Stimulated activated naive B cell treated with anti-CD40 and anti-IgM and Interleukin-4, amounts not matched to agents 10 μg/mL and 1 μg/mL and 100 μg/mL, for 72 hours (primary cell): ENCODE measurements around the gene LPIN1.

Experiments used
- ATAC-seq, 2 donors: fragments of 150-1000 bp; cut with Tn5 transposase; replicated peaks; 2 replicates each; pipeline ENCODE4 v1.10.0; 2021; ENCODE audit warnings: moderate library complexity in 1 of 2
- DNase-seq: peaks from one replicate; pipeline ENCODE4 v3.0.0; 2021
- H3K27ac Mint-ChIP-seq: one replicate; pipeline ENCODE4 v1.8.0; 2022; ENCODE audit warnings: mild to moderate bottlenecking, mixed read lengths
- H3K27me3 Mint-ChIP-seq, 2 donors: one replicate each; pipeline ENCODE4 v1.8.0; 2022; ENCODE audit warnings: mixed read lengths in 2 of 2
- H3K36me3 Mint-ChIP-seq, 2 donors: one replicate each; pipeline ENCODE4 v1.8.0; 2022; ENCODE audit warnings: mixed read lengths in 2 of 2, mild to moderate bottlenecking in 1 of 2
- H3K4me1 Mint-ChIP-seq, 2 donors: one replicate each; pipeline ENCODE4 v1.8.0; 2022; ENCODE audit warnings: mixed read lengths in 2 of 2, mild to moderate bottlenecking in 1 of 2
- H3K4me3 Mint-ChIP-seq, 2 donors: one replicate each; pipeline ENCODE4 v1.8.0; 2022; ENCODE audit warnings: mild to moderate bottlenecking in 2 of 2, mixed read lengths in 2 of 2, moderate library complexity in 1 of 2
- H3K9me3 Mint-ChIP-seq, 2 donors: one replicate each; pipeline ENCODE4 v1.8.0; 2022; ENCODE audit warnings: mixed read lengths in 2 of 2, mild to moderate bottlenecking in 1 of 2

The LPIN1 gene

DNA sequence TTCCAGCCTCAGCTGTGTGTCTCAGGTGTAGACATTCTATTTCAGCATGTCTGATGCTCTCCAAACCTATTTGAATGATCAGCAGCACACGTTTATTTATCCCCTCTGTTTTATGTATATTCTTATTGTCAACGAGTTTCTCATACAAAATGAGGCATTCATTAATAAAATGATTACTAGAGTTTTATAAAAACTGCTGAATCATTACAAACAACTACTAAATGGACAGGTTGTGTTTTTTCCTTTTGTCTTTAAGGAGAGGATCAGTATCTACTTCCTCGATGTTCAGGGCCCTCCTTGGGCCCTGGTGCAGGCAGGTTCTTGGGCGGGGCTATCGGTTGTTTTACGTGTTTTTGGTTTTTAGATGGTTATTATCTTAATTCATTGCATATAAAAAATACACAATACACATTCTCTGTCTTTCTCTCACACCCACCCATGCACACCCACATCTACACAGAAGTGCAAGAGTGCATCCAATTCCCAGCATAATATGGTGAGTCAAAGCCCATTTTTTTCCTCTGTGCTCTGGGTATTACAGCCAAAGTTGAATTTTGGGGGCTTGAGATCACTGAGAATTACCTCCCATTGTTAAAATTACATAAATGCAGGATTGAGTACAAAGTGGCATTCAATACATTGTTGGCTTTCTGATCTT, 24.2 kb downstream of the LPIN1 start:
- no peak overlapping the region for H3K4me3 Mint-ChIP-seq
- H3K36me3 Mint-ChIP-seq, result peaks cover 65 to 88% of the 10 kb centered on the region in 2 donors
- no peaks in the 10 kb centered on the region for H3K27me3 Mint-ChIP-seq
- H3K4me1 Mint-ChIP-seq, result peaks cover 9 to 30% of the 10 kb centered on the region in 2 donors
- ATAC-seq, result no peak
- no peak overlapping the region for H3K27ac Mint-ChIP-seq
- no peaks in the 10 kb centered on the region for H3K9me3 Mint-ChIP-seq
- no peak for DNase-seq

DNA sequence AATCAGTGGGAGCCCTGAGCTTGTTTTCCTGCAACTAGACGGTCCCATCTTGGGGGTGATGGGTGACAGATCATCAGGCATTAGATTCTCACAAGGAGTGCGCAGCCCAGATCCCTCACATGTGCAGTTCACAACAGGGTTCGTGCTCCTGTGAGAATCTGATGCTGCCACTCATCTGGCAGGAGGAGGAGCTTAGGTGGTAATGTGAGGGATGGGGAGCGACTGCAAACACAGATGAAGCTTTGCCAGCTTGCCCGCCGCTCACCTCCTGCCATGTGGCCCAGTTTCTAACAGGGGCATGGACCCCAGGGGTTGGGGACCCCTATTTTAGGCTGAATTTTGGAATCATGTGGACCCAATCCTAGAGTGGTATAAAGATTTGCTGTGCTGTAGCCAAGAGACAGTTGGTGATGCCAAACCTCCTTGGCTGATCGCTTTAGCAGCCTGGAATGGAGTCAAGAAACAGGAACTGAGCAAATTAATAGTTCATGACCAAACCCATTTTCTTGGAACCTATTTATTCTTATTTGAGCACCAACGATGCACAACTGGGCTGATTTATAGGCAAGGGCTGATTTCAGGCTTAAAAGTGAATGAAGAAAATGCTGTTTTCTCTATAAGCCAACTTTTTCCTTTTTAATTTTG, 25.7 kb downstream of the LPIN1 start:
- H3K27me3 Mint-ChIP-seq, result no peaks in the 10 kb centered on the region
- DNase-seq (no peak), ATAC-seq (peak; percentile 70 to 71)
- peak overlapping the region; percentile 47 for H3K27ac Mint-ChIP-seq
- H3K9me3 Mint-ChIP-seq, result no peaks in the 10 kb centered on the region
- peaks cover 11 to 30% of the 10 kb centered on the region in 2 donors for H3K4me1 Mint-ChIP-seq
- no peak overlapping the region for H3K4me3 Mint-ChIP-seq
- H3K36me3 Mint-ChIP-seq, result peaks cover 52 to 75% of the 10 kb centered on the region in 2 donors

DNA sequence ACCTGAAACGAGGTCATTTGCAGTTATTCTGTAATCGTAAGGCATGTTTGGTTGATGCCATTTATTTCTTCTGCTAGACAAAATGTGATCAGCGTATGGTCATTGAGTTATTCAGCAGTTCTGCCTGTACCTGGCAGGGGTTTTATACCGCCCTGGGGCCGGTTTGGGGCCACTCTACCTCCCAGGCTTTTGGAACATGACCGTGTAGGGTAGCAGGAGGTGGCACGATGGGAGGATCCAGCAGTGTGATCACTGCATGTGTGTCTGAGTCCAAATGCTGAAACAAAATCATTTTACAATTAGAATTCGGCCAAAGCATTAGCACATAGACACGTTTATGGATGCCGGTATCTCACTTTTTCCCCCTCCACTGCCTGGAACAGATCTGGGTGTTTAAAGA, 26.7 kb downstream of the LPIN1 start:
- Mint-ChIP-seq H3K27me3 (no peaks in the 10 kb centered on the region), H3K4me3 (no peak overlapping the region), H3K27ac (peak overlapping the region; percentile 25), H3K4me1 (peaks cover 17 to 38% of the 10 kb centered on the region in 2 donors), H3K36me3 (peaks cover 54 to 76% of the 10 kb centered on the region in 2 donors), H3K9me3 (no peaks in the 10 kb centered on the region)
- no peak for DNase-seq
- no peak for ATAC-seq

DNA sequence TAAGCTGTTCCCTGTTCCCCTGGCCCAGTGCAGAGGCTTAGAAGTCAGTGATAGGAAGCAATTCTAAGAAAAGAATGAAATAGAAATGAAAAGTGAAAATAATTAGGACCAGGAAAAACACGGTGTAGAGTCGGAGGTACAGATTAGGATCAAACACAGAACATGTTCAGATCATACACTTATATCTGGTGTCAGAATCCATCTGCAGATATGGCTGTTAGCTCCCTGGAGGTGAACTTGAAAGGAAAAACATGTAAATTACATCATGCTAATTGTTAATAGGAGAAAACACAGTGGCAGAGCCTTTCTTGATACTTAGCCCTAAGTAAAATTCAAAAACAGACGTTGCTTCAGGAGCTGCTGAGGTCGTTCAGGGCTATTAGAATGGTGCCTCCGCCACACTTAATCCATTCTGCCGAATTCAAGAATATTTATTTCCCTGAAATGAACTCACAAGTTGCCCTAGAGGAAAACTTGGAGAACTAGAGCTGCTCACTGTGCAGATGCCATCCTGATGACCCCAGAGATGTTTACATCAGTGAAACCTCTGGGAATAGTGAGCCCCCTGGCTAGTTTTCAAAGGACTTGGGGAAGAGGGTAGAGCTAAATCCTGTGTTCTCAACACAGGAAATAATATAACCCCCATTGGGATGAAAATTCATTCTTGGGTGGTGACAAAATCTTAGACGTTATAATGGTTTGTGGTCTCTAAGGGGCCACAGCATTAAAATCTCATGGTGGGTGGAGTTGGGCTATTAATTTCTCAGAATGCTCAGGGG, 27.5 kb downstream of the LPIN1 start:
- ATAC-seq (no peak), DNase-seq (no peak)
- Mint-ChIP-seq H3K27me3 (no peaks in the 10 kb centered on the region), H3K36me3 (peaks cover 50 to 76% of the 10 kb centered on the region in 2 donors), H3K4me3 (no peak overlapping the region), H3K9me3 (no peaks in the 10 kb centered on the region), H3K4me1 (peaks cover 19 to 46% of the 10 kb centered on the region in 2 donors), H3K27ac (peak overlapping the region; percentile 25)

DNA sequence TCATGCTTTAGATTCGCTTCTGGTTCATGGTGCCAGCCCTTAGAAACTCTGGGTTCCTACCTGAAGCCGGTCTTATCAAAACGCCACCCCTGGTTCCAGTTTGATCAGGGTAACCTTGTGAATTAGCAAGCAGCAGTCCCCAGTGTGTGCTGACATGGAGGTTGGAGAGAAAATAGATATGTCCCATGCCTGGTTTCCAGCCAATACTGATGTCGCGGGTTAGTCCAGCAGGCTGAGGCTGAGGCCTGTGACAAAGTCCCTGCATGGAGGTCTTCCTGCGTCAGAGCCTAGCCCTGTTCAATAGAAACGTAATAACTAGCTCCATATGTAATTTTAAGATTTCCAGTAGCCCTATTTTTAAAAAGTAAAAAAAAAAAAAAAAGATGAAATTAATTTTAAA, 28.2 kb downstream of the LPIN1 start:
- no peak for ATAC-seq
- H3K4me3 Mint-ChIP-seq, result no peak overlapping the region
- no peaks in the 10 kb centered on the region for H3K27me3 Mint-ChIP-seq

DNA sequence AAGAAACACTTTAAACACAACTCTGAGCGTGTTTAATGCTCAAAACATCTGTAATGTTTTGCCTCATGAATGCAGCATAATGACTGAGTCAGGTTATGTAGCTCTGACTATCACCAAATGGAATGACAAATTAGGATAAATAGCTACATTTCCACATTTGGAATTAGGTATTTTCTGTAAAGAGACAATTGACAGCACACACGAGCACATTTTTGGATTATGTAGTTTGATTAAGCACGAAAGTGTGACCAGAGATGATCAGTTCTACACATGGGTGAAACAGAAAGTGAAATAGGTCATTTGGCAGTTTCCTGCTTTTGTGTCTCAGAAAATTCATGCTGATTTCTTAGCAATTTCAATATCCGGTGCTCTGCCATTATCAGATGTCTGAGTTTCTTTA, 29.0 kb downstream of the LPIN1 start:
- Mint-ChIP-seq H3K36me3 (peaks cover 56 to 75% of the 10 kb centered on the region in 2 donors), H3K9me3 (no peaks in the 10 kb centered on the region), H3K4me1 (peaks cover 22 to 46% of the 10 kb centered on the region in 2 donors), H3K27ac (peak overlapping the region; percentile 90), H3K27me3 (no peaks in the 10 kb centered on the region), H3K4me3 (peak overlapping the region; percentile 52)
- ATAC-seq (peak; percentile 56 to 66), DNase-seq (no peak)

More for the DNA sequence above, 28.2 kb downstream of the LPIN1 start:
- H3K36me3 Mint-ChIP-seq, result peaks cover 50 to 76% of the 10 kb centered on the region in 2 donors
- H3K27ac Mint-ChIP-seq, result peak overlapping the region; percentile 20
- H3K9me3 Mint-ChIP-seq, result no peaks in the 10 kb centered on the region
- peaks cover 22 to 53% of the 10 kb centered on the region in 2 donors for H3K4me1 Mint-ChIP-seq
- no peak for DNase-seq

DNA sequence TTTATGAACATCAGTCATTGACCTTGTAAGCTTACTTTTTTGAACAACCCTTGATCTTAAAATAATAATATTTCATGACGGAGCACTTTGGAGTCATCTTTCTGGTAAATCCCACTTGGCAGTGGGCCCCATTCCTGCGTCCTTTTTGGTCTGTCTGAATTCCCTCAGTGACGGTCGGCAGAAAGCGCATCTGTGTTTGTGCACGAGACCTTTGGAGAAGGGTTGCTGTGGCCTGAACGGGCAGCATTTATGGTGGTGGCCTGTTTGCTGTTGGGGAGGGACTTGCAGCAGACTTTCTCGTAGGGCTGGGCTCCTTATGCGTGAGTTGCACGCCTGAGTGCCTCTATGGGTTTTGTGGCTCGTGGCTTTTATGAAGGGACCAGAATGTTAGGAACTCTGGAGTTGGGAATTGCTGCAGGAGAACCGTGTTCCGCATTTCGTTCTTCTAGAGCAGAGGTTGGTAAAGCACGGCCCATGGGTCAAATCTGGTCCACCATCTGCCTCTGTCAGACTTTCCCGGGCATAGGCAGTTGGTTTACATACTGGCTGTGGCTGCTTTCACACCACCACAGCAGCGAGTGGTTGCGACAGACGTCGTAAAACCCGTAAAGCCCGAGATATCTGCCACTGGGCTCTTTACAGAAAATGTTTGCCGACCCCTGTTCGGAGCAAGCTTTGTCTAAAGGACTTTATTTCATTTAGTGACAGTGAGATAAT, 30.8 kb downstream of the LPIN1 start:
- Mint-ChIP-seq H3K9me3 (no peaks in the 10 kb centered on the region), H3K4me1 (peaks cover 19 to 33% of the 10 kb centered on the region in 2 donors), H3K27me3 (no peaks in the 10 kb centered on the region), H3K36me3 (peaks cover 51 to 75% of the 10 kb centered on the region in 2 donors), H3K4me3 (no peak overlapping the region), H3K27ac (peak overlapping the region; percentile 48)
- ATAC-seq, result no peak
- DNase-seq, result no peak

DNA sequence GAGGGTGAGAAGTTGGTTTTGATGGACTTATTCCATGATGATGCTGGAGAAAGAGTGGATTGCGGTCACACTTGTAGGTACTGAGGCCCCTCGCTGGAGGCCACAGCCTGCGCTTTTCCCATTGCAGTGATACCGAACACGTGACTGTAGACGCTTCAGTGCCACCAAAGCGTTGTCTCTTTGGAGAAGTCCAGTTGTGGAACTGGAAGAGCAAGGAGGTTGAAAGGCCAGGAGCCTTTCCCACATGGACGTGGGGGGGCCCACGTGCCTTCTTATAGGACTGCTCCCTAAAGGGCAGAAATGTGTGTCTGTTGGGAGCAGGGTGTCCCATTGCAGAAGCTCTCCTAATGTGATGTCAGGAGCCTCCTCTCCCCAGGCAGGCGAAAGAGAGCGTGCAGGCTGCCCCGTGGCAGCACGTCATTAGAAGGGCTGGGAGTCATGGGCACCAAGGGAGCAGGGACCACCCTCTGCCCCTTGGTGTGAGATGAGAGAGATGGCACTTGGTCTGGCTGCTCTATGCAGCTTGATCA, 31.5 kb downstream of the LPIN1 start:
- Mint-ChIP-seq H3K4me3 (peak overlapping the region; percentile 47 to 77), H3K4me1 (peaks cover 19 to 31% of the 10 kb centered on the region in 2 donors), H3K9me3 (no peaks in the 10 kb centered on the region), H3K27ac (peak overlapping the region; percentile 48), H3K36me3 (peaks cover 56 to 73% of the 10 kb centered on the region in 2 donors), H3K27me3 (no peaks in the 10 kb centered on the region)
- no peak for DNase-seq
- ATAC-seq, result no peak

DNA sequence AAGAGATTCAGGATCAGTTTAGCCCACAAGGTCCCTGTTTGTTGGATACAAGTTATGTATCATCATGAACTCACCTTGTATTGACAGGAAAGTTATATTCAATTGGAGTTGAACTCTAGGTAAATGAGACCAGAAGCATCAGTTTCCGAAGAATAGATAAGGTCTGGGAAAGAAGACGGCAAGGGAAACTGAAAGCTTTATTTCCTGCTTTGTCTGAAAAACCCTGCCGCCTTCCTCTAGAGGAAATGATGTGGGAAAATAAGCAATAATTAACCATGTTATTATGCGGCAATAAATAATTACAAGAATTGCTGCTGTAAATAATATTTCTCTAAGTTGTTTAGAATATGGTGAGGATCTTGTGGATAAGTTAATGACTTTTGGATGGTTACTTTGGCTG, 32.0 kb downstream of the LPIN1 start:
- no peaks in the 10 kb centered on the region for H3K9me3 Mint-ChIP-seq
- peak overlapping the region; percentile 47 to 77 for H3K4me3 Mint-ChIP-seq
- ATAC-seq (no peak), DNase-seq (no peak)
- peaks cover 55 to 73% of the 10 kb centered on the region in 2 donors for H3K36me3 Mint-ChIP-seq
- peaks cover 19 to 31% of the 10 kb centered on the region in 2 donors for H3K4me1 Mint-ChIP-seq
- no peak overlapping the region for H3K27ac Mint-ChIP-seq
- H3K27me3 Mint-ChIP-seq, result no peaks in the 10 kb centered on the region

DNA sequence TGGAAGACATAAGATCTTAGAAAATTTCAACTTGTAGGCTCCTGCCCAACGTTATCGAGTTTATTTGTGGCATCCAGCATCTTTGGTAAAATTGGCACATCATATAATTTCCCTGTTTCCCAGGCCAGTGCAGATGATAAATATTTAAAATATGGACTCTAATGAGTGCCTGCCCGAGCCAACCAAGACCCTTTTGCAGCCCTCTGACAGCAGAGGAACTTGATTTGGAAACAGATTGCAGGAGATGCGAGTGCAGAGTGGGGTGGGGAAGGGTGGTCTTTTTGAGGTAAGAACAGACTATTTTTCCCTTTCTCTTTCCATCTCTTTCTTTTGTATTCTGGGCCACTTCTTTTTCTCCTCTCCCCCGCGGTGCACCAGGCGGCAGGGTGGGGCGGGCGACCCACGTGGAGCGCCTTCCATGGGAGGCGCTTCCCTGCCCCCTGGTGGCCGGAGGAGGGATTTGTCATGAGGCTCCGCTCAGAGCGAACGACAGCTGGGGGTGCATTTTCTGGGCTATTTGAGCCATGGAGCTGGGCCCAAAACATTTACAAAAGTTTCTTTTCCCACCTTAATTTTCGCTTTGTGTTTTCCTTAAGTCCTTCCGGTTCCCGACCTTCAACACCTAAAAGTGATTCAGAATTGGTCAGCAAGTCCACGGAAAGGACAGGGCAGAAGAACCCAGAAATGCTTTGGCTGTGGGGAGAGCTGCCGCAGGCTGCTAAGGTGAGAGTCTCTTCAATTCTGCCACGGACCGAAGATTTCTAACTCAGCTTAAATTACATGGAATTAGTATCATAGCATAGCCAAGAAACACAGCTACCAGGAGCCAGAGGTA, 32.7 kb downstream of the LPIN1 start:
- Mint-ChIP-seq H3K27ac (no peak overlapping the region), H3K27me3 (no peaks in the 10 kb centered on the region), H3K36me3 (peaks cover 53 to 73% of the 10 kb centered on the region in 2 donors), H3K4me3 (peak overlapping the region; percentile 58 to 77), H3K9me3 (no peaks in the 10 kb centered on the region), H3K4me1 (peaks cover 19 to 31% of the 10 kb centered on the region in 2 donors)
- ATAC-seq, result peak; percentile 97 to 98
- DNase-seq, result peak; percentile 70

DNA sequence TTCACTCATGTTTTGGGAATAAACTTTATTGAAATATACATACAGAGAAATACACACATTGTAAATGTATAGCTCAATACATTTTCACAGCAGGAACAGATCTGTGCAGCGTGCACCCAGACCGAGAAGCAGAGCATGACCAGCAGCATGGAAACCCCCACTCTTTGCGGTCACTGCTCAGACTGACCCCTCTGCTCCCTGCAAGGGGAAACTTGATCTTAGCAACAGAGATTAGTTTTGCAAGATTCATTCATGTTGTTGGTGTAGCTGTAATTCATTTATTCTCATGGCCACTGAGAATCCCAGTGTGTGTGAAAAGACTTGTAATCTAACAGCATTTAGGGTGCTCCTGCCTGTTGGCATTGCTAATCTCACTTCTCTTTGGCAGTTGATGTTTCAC, 35.2 kb downstream of the LPIN1 start:
- H3K9me3 Mint-ChIP-seq, result no peaks in the 10 kb centered on the region
- ATAC-seq, result no peak
- no peak overlapping the region for H3K4me3 Mint-ChIP-seq
- no peak overlapping the region for H3K27ac Mint-ChIP-seq
- H3K36me3 Mint-ChIP-seq, result peaks cover 65 to 82% of the 10 kb centered on the region in 2 donors
- H3K4me1 Mint-ChIP-seq, result peaks cover 11 to 27% of the 10 kb centered on the region in 2 donors
- no peaks in the 10 kb centered on the region for H3K27me3 Mint-ChIP-seq
- DNase-seq, result no peak

DNA sequence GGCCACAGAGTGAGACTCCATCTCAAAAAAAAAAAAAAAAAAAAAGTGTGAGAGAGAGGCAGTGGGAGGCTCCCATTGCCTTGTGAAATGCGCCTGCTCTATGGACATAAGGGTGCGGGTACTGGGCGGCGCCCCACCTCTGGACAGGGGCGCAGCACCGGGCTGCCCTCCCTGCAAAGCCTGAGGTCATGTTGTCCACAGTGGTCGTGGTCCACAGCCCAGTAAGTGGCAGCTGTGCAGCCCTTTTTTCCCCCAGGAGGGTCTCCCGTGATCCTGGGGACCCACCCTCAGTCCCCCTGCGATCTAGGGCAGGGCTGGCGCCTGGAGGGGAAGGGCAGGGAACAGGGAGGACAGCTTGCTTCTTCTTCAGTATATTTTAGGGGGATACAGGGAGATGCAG, 37.8 kb downstream of the LPIN1 start:
- Mint-ChIP-seq H3K27me3 (no peaks in the 10 kb centered on the region), H3K36me3 (peaks cover 77 to 84% of the 10 kb centered on the region in 2 donors), H3K4me3 (no peak overlapping the region), H3K9me3 (no peaks in the 10 kb centered on the region), H3K27ac (no peak overlapping the region), H3K4me1 (peaks cover 4 to 8% of the 10 kb centered on the region in 2 donors)
- DNase-seq, result no peak
- no peak for ATAC-seq
